Body of pancreas (tissue), 4 donors: ENCODE data around the gene EFNA1.

Experiments
- CTCF ChIP-seq, 7 experiments: fragments of 450-650 bp in 4 of 7; fragments of 200-600 bp in 3 of 7; sonication (generic) in 3 of 7; IDR thresholded peaks; one replicate each; pipeline ENCODE4 v1.5.1; 2016 to 2019; ENCODE audit warnings: antibody characterized with exemption in 7 of 7
- POLR2A ChIP-seq, 3 donors: fragments of 450-650 bp; IDR thresholded peaks; one replicate each; pipeline ENCODE4 v1.6.1; 2016; ENCODE audit warnings: antibody characterized with exemption in 3 of 3, mild to moderate bottlenecking in 2 of 3

GRCh38 chr1:155083052-155083541 lies 44.6 kb upstream of the EFNA1 start:
- TF ChIP-seq CTCF (IDR thresholded peaks at IDR 0.05) = no peak
- TF ChIP-seq POLR2A (IDR thresholded peaks at IDR 0.05) = no peak
